NOMO-1 (cell line): Measurements from ENCODE around the gene FADD.
"Not testable (repeated sequence)": the region's sequence is repeated elsewhere in the genome, so short reads cannot be mapped to it uniquely, and the experiment has no call there.

Experiments
- DNase-seq, 2 experiments: peaks; one replicate each; lab custom pipeline; 2025; ENCODE audit not compliant: unreplicated experiment in 2 of 2; lab: John Stamatoyannopoulos, UW

Gene FADD

DNA sequence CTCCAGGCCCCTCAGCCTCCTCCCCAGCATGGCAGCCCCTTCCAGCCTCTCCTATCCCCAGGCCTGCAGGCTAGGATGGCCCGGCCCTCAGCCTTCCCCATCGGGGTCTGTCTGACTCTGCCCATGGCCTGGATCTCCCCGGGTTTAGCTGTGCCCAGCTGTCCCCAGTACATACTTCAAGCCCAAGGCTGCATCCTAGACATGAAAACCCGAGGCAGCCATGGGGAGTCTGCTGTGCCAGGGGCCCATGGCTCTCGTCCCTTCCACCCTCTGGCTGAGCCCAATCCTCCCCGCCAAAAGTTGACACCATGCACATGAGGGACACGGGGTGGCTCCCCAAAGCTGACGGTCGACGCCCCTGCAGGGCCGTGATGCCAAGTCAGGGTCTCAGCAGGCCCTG is 22.2 kb upstream of the FADD start:
- DNase-seq, result no peak

DNA sequence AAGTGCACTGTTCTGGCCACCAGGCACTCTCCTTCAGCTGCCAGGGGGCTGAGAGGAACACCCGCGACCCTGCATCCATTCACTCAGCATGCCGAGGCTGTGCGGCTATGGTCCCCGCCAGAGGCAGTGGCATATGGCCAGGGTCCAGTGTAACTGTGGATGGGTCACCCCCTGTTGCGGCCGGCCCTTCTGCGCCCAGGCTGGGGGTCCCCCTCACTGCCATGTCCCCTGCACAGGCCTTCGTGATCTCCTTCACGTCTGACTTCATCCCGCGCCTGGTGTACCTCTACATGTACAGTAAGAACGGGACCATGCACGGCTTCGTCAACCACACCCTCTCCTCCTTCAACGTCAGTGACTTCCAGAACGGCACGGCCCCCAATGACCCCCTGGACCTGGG is 20.8 kb upstream of the FADD start:
- DNase-seq, result no peak

DNA sequence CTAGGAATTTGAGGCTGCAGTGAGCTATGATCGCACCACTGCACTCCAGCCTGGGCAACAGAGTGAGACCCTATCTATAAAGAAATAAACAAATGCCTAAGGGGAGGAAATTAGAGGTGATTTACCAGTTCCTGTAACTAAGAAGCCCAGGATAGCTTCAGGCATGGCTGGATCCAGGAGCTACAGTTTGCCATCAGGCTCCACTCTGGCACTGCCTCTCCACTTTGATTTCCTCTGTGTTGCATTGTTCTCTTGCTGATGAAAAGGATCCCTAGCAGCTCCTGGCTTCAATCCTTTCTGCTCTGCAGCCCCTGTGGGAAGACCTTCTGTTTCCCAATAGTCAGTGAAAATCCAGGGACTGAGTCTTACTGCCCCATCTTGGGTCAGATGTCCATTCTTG is 20.1 kb upstream of the FADD start:
- no peak for DNase-seq

DNA sequence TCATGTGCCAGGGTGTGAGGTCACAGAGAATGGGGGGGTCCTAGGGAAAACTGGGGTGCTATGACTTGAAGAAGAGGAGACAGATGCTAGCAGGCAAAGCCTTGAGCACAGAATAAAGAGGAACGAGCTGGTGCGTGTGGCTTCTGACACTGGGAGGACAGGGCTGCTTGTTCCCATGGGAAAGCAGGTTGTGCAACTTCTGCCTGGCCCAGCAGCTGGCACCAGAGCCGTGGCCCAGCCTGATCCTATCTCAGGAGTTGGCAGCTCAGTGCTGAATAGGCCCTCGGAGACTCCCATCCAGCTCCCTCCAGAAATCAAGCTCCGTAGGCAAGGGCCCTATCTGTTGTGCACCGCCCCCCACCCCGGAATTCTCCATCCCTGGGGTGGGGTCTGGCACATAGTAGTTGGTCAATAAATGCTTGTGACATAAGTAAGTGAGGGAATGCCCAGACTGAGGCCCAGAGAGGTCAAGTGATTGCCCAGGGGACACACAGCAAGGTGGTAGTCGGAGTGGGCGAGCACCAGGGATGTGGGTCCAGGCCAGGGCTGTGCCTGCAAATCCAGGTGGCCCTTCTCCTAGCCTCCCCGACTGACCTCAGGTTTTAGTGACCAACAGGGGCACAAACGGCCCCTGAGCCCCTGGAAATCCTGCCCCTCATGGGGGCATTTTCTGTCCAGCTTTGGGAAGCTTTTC is 19.5 kb upstream of the FADD start:
- no peak for DNase-seq

DNA sequence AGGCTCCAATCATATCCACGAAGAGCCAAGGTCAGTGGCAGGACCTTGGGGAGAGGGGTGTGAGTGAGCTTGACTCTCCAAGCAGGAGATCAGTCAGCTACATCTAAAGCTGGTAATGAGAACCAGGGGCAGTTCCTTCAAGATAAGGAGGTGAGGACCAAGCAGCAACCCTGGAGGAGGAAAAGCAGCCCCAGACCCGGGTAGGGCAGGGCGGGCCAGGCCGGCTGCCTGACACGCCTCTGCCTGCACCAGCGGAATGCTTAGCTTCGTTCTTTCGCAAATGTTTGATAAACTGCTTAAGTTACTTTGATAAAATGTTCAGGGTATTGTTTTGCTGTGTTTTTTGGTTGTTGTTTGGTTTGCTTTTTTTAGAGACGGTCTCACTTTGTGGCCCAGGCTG is 18.7 kb upstream of the FADD start:
- DNase-seq, result no peak

DNA sequence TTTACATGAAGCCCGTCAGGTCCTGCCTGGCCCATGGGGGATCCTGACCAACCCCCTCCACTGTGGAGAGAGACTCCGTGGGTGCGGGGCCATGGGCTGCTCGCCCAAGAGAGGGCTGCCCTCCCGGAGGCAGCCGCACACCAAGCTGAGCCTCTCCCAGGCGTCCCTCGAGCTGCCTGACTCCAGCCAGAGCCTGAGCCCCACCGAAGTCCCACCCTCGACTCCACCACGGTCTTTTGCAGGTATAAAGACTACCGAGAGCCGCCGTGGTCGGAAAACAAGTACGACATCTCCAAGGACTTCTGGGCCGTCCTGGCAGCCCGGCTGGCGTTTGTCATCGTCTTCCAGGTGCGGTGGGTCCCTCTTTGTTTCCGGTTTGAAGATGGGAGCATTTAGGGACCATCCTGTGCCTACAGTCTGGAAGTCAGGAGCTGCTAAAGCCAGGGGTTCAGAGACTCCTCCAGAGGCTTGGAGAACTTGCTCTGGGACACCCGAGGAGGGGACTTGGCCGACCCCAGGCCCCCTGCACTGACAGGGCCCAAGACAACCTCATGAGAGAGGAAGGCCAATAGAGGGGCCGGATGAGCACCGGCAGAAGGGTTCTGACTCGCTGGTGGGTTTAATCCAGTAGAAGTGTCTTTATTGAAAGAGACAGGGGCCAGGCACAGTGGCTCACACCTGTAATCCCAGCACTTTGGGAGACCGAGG is 17.6 kb upstream of the FADD start:
- DNase-seq, result no peak

DNA sequence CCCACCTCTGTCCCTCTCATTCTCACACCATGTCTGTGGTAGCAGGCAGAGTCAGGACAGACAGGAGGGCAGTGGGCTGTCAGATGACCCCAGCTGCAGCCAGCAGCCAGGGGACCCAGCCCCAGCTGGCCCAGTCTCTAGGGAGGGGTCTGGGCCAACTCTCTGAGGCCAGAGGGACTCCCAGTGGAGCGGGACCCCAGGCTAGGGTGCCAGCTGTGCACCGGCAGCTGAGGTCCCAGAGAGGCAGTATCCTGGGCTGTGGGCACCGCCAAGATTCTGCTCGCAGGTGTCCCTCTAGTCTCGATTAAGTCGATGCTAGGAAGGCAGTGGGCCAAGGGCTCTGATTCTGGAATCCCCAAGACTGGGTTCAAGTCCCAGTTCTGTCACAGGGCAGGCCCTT is 16.7 kb upstream of the FADD start:
- DNase-seq, result no peak

DNA sequence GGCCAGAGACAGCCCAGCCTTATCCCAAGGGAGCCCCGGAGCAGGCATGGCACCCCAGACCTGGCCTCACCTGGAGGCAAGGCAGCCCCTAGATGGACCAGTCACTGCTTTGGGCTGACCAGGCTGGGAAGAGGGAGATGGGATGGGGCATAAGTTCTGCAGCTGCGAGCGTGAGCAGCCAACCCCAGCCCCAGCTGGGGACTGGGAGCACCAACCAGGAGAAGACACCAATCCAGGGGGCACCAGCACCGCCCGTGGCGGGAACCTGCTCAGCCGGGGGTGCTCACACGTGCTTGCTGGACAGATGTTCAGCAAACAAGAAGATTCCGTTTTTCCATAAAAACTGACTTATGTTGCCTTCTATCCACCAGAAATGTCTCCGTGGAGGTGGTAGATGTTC is 16.2 kb upstream of the FADD start:
- no peak for DNase-seq

DNA sequence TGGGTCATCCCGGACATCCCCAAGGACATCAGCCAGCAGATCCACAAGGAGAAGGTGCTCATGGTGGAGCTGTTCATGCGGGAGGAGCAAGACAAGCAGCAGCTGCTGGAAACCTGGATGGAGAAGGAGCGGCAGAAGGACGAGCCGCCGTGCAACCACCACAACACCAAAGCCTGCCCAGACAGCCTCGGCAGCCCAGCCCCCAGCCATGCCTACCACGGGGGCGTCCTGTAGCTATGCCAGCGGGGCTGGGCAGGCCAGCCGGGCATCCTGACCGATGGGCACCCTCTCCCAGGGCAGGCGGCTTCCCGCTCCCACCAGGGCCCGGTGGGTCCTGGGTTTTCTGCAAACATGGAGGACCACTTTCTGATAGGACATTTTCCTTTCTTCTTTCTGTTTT is 15.3 kb upstream of the FADD start:
- no peak for DNase-seq

DNA sequence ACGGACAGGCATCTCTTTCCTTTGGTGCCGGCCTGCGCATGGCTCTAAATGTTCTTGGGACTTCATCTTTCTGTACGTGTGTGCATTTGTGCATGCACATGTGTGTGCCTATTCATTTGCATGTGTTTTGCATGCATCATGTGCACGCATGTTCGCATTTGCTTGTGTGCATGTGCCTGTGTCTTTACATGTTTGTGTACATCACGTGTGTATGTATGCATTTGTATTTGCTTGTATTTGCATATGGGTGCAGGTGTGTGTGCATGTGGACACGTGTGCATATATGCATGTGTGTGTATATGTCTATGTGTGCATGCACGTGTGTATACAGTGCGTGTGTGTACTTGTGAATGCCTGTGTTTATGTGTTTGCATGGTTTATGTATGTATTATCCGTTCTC is 13.5 kb upstream of the FADD start:
- DNase-seq, result no peak

DNA sequence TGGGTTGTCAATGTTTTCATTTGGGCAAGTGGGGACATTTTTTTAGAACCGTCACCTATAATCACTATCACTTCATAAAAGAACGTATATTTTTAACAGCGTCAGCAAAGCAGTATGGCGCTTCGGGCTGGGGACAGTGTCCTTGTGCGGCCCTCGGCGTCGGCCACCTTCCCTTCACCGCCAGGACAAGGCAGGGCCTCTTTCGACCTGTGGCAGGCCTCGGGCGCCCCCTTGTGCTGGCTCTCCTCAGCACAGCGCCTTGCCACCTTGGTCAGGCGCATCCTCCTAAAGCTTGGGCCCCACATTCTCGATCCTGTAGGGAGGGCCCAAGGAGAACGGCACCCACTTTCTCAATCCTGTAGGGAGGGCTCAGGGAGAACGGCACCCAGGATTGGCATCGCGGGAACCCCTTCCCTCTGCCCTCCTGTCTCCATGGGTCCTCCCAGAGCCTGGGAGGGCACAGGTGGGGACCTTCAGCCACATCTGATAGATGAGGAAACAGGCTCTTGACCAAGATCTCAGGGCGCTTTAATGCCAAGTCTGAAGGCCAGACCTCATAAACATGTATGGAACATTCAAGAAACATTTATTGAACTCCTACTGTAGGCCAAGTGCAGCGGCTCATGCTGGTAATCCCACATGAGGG is 11.5 kb upstream of the FADD start:
- DNase-seq, result peak; percentile 22 to 37

DNA sequence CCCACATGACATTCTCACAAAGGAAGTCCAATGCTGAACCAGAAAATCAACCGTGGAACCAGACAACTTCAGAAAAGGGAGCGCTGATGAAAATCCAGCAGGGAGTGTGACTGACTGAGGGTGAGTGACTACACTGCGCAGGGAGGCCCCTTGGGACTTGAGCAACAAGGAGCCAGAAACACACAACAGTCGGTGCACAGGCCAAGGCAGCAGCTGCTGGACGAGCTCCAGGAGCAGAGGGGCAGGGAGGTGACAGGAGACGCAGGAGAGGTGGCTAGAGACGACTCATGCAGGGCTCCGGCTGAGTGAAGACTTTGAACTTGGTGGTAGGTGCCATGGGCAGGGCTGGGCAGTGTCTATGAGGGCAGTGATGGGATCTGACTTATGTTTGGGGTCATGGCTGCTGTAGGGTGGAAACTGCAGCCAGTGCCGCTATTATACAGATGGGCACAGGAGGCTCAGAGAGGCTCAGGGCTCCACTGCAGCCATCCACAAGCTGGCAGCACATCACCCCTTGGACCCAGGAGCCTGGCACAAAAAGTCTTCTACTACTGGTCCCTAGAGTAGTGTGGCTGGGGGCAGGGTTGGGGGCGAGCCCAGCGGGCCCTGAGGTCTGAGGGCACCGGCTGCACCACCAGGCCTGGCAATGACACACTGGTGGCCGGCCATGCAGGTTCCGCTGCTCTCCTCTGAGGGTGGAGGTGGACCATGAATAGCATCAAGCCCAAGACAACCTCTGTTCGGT is 10.3 kb upstream of the FADD start:
- no peak for DNase-seq

DNA sequence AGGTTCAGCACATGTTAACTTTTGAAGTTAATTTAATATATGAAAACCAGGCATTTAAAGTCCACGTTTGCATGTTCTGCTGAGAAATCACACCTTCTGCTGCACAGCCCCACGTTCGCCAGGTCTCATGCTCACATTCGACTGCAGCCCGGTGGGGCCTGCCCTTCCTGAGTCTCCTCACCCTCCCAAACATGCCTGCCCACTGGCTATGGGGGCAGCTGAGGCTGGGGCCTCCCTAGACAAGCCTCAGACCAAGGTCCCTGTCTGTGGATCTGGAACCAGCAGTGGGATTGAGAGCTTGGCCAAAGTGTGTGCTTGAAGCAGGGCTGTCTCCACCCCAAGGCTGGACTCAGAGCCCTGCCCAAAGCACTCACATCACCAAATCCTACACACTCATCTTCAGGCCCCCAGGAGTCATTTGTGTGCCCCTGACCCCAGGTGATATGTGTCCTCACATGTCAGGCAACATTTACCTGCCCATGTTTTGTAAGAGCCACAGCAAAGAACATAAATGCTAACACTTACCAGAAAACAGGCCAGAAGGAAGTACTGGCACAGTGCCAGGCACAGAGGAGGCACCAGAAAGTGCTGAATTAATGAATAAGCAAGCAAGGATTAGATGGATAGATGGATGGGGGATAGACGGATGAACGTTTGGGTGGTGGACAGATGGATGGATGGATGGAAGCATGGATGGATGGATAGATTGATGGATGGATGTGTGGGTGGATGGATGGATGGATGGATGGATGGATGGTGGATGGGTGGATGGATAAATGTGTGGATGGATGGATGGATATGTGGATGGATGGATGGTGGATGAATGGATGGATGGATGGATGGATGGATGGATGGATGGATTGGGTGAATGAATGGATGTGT is 9.4 kb upstream of the FADD start:
- no peak for DNase-seq

DNA sequence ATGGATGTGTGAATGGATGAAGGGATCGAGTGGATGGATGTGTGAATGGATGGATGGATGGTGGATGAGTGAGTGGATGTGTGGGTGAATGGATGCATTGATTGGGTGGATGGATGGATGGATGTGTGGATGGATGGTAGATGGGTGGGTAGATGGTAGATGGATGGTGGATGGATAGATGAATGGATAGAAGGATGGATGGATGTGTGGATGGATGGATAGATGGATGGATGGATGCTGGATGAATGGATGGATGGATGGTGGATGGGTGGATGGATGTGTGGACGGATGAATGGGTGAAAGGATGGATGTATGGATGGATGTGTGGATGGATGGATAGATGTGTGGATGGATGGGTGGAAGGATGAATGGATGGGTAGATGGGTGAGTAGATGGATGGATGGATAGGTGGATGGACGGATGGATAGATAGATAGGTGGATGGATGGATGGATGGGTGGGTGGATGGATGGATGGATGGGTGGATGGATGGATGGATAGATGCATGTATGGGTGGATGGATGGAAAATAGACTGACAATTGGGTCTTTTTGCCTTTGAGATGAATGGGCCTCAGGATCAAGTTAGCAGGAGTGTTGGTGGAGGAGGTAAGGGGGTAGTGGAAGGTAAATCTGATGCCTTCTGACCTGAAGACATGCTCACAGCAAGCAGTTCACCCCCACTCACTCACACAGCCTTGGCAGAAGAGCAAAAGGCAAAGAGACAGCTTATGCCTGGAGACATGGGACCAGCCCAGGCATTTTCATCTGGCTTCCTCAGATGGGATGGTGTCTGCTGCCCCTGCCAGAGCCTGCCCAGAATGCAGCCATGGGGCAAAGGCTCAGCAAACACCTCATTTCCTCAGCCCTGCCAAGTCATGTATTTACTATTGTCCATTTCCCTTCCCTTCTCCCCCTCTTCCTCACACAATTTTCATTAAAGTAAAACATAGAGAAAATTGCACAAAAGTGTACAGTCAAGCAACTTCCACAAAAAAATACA is 8.0 kb upstream of the FADD start:
- no peak for DNase-seq

DNA sequence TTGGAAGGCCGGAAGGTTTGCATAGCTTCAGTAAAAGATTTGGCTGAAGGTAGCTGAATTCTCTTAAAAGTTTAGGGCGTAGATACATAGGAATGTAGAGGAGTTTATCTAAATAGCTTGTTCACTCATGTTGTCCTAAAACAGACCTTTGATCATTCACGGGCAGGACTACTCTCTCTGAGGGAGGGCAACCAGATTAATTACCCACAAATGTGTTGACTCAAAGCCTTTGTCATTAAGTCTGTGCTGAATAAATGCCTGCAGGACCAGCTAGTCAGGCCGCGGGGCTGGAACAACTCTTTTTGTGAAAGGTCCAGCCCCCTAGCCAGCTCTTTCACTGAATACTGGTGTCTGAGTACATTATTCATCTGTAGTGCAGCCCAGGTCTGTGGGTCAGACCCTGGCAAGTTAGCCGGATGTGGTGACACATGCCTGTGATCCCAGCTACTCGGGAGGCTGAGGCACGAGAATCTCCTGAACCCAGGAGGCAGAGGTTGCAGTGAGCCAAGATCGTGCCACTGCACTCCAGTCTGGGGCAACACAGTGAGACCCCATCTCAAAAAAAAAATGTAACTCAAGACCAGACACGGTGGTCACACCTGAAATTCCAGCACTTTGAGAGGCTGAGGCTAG is 2.8 kb upstream of the FADD start:
- DNase-seq, result no peak

DNA sequence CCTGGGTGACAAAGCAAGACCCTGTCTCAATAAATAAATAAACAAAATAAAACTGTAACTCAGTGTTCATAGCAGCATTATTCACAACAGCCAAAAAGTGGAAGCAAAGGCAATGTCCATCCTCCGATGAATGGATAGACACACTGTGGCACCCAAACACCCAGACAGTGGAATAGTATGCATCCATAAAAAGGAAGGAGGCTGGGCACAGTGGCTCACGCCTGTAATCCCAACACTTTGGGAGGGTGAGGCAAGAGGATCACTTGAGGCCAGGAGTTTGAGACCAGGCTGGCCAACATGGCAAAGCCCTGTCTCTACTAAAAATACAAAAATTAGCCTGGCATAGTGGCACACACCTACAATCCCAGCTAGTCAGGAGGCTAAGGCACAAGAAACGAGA is 2.0 kb upstream of the FADD start:
- not testable (repeated sequence) for DNase-seq

DNA sequence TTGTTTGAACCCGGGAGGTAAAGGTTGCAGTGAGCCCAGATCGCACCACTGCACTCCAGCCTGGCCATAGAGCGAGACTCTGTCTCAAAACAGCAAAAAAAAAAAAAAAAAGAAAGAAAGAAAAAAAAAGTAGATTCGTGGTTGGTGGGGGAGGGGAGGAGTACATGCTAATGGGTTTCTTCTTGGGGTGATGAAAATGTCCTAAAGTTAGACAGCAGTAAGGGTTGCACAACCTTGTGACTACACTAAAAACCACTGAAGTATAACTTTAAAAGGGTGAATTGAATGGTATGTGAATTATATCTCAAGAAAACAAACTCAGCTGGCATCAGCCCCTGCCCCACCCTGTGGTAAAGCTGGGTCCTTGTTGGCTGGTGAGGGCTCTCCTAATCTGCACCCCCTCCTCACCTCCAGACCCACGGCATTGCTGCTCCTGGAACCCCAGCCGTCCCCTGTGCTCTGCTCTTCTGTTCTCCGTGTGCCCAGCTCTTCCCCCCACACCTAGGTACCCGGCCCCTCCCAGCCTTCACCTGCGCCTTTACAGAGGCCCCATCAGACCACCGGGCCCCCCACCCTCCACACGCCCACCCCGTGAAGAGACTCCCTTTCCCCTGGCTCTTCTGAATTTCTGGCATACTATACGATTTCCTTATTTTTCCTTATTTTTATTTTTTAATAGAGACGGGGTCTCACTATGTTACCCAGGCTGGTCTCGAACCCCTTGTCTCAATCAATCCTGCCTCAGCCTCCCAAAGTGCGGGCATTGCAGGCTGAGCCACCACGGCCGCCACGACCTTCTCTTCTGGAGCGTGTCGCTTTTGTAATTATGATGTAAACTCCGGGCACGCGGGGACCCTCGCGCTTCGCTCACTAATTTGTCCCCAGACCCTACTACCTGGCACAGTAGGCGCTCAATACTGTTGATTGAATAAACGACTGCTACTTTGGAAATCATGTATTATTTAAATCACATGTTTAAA is 924 bp upstream of the FADD start:
- DNase-seq, result peak; percentile 76 to 86
